Right atrium auricular region (tissue), 2 donors: ENCODE measurements around the gene ADGRV1. TPM values are rescaled to one million over a fixed set of nuclear protein-coding genes. Genes with fewer than 3 reads are reported as not detected.

ENCODE experiments used
- DNase-seq: peaks from one replicate; pipeline ENCODE4 v3.0.0-alpha.2; 2019; ENCODE audit warnings: low spot score
- H3K27ac ChIP-seq, 2 donors: fragments of 200-600 bp; sonication (generic); 1 replicate in 1 of 2; 2 replicates in 1 of 2; pipeline ENCODE4 v1.5.1; 2016 to 2019
- H3K27me3 ChIP-seq, 2 donors: fragments of 200-600 bp; sonication (generic); one replicate each; pipeline versions ENCODE4 v1.5.1 to v1.6.0; 2017 to 2019
- H3K36me3 ChIP-seq: fragments of 200-600 bp; sonication (generic); one replicate; pipeline ENCODE4 v1.5.1; 2016
- H3K4me1 ChIP-seq, 2 donors: fragments of 200-600 bp; sonication (generic); one replicate each; pipeline versions ENCODE4 v1.5.1 to v1.6.0; 2017 to 2019
- H3K4me3 ChIP-seq, 2 donors: fragments of 200-600 bp; sonication (generic); 1 replicate in 1 of 2; 2 replicates in 1 of 2; pipeline ENCODE4 v1.5.1; 2017 to 2019; ENCODE audit warnings: mild to moderate bottlenecking in 1 of 2, moderate library complexity in 1 of 2
- H3K9me3 ChIP-seq, 2 donors: fragments of 200-600 bp; sonication (generic); one replicate each; pipeline ENCODE4 v1.5.1; 2019
- total RNA-seq, 2 donors: library from RNA; depleted of rRNA; stranded (reverse); fragments of >200 nt; gene quantifications; one replicate each; pipeline ENCODE4 v1.1.0, GENCODE V29; 2016
- TF ChIP-seq, protein P1 (sequence below), 2 donors: fragments of 200-600 bp; sonication (generic); IDR thresholded peaks; one replicate each; pipeline ENCODE4 v1.5.1; 2019; ENCODE audit warnings: antibody characterized with exemption in 2 of 2

Gene ADGRV1
- total RNA-seq, 2 donors from 2014 or later, result 1.4 to 1.8 TPM

DNA sequence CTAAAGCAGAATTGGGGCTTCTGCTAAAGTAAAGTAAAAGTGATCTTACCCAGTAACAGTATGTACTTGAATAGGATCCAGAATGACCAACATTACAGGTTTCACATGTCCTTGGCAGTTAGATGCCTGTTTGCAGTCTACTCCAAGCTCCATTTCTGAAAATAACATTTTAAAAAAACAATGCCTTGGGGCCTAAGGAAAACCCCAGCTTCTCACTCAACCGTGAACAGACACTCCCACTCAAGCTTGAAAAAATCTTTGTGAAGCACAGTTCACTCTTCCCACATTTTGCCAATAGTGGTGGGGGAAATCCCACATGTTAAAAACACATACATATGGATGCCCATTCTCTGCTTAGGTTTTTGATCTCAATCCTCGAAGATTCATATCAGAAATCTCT, 520.4 kb downstream of the ADGRV1 start:
- no peak for DNase-seq
- no peaks in the 10 kb centered on the region for H3K9me3 ChIP-seq
- TF ChIP-seq, protein P1, sequence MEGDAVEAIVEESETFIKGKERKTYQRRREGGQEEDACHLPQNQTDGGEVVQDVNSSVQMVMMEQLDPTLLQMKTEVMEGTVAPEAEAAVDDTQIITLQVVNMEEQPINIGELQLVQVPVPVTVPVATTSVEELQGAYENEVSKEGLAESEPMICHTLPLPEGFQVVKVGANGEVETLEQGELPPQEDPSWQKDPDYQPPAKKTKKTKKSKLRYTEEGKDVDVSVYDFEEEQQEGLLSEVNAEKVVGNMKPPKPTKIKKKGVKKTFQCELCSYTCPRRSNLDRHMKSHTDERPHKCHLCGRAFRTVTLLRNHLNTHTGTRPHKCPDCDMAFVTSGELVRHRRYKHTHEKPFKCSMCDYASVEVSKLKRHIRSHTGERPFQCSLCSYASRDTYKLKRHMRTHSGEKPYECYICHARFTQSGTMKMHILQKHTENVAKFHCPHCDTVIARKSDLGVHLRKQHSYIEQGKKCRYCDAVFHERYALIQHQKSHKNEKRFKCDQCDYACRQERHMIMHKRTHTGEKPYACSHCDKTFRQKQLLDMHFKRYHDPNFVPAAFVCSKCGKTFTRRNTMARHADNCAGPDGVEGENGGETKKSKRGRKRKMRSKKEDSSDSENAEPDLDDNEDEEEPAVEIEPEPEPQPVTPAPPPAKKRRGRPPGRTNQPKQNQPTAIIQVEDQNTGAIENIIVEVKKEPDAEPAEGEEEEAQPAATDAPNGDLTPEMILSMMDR (IDR thresholded peaks at IDR 0.05), result no peak
- H3K4me1 ChIP-seq, result peaks cover 0 to 7% of the 10 kb centered on the region in 2 donors
- no peaks in the 10 kb centered on the region for H3K36me3 ChIP-seq
- H3K27me3 ChIP-seq, result no peaks in the 10 kb centered on the region
- H3K27ac ChIP-seq, result no peak overlapping the region
- no peak overlapping the region for H3K4me3 ChIP-seq

DNA sequence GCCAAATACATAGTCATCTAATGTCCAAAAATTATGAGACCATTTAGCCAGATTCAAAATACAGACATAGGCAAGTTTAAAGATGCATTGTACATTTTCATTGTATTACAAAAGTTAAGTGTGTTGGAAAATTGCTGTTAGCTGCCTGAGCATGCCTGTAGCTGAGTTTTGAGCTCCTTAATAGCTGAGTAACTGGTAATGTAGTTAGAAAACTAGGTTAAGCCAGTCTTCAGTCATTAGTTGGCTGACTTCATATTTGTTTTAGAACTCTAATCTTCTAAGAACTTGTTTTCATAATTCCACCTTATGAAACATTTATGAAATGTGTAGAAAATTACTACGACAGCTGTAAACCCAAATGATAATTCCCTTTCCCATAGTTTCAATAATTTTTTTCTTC, 531.2 kb downstream of the ADGRV1 start:
- TF ChIP-seq, protein P1 (IDR thresholded peaks at IDR 0.05), result no peak
- DNase-seq, result no peak
- Histone ChIP-seq H3K4me1 (no peaks in the 10 kb centered on the region), H3K27me3 (no peaks in the 10 kb centered on the region), H3K4me3 (no peak overlapping the region), H3K9me3 (no peaks in the 10 kb centered on the region), H3K27ac (no peak overlapping the region), H3K36me3 (no peaks in the 10 kb centered on the region)

DNA sequence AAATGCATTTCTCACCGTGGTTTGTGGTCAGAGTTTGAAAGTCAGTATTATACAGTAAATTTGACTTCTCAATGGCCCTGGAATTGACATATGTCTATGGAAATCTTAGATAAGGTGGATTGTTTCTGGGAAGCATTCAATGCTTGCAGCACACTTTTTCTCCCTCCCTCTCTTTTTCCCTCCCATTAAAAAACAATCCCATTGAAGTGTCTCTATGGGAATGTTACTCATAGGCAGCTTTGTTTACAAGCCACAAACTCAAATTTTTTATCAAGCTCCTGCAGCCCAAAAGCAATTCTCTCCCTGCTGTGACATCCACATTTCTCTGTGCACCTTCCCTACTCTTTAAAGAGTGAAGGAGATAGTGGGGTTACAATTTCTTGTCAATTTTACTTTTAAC, 532.4 kb downstream of the ADGRV1 start:
- no peak overlapping the region for H3K27ac ChIP-seq
- no peaks in the 10 kb centered on the region for H3K9me3 ChIP-seq
- no peak for DNase-seq
- no peaks in the 10 kb centered on the region for H3K4me1 ChIP-seq
- no peaks in the 10 kb centered on the region for H3K36me3 ChIP-seq
- no peaks in the 10 kb centered on the region for H3K27me3 ChIP-seq
- TF ChIP-seq, protein P1 (IDR thresholded peaks at IDR 0.05), result no peak
- no peak overlapping the region for H3K4me3 ChIP-seq

DNA sequence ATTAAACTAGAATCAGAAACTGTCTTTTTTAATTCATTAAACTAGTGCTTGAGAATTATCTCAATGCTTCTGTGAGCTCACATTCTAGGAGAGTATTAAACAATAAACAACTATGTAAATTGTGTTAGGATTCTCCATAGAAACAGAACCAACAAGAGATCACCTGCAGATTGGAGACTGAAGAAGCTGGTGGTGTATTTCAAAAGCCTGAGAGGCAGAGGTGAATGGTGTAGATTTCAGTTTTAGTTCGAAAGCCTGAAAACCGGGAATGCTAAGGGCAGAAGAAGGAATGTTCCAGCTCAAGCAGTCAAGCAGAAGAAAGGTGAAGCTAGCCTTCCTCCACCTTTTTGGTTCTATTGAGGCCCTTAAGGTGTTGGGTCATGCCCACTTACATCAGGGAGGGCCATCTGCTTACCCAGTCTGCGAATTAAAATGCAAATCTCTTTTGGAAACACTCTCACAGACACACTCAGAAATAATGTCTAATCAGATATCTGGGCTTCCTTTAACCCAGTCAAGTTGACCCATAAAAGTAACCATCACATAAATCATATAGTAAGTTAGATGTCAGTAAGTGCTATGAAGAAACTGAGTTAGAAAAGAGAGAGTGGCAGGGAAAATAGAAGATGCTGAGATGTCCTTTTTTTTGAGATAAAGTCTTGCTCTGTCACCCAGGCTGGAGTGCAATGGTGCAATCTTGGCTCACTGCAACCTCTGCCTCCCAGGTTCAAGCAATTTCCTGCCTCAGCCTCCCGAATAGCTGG, 533.1 kb downstream of the ADGRV1 start:
- Histone ChIP-seq H3K9me3 (no peaks in the 10 kb centered on the region), H3K27ac (no peak overlapping the region), H3K36me3 (no peaks in the 10 kb centered on the region), H3K4me3 (no peak overlapping the region), H3K4me1 (no peaks in the 10 kb centered on the region), H3K27me3 (no peaks in the 10 kb centered on the region)
- no peak for DNase-seq
- TF ChIP-seq, protein P1 (IDR thresholded peaks at IDR 0.05), result no peak

- H3K4me1 ChIP-seq, result peaks cover 0 to under 1% of the 10 kb centered on the region in 2 donors
- TF ChIP-seq, protein P1 (IDR thresholded peaks at IDR 0.05), result no peak
- no peaks in the 10 kb centered on the region for H3K27me3 ChIP-seq
- no peaks in the 10 kb centered on the region for H3K9me3 ChIP-seq
- no peaks in the 10 kb centered on the region for H3K36me3 ChIP-seq
- no peak overlapping the region for H3K4me3 ChIP-seq
- no peak overlapping the region for H3K27ac ChIP-seq
- no peak for DNase-seq
These were observed 534.5 kb downstream of the ADGRV1 start for GRCh38 chr5:91092859-91093783.
